COLO668 (cell line): Measurements from ENCODE around the gene ITGA6.

ENCODE experiments used
- DNase-seq: peaks from one replicate; lab custom pipeline; 2025; ENCODE audit not compliant: unreplicated experiment; lab: John Stamatoyannopoulos, UW

The ITGA6 gene

DNA sequence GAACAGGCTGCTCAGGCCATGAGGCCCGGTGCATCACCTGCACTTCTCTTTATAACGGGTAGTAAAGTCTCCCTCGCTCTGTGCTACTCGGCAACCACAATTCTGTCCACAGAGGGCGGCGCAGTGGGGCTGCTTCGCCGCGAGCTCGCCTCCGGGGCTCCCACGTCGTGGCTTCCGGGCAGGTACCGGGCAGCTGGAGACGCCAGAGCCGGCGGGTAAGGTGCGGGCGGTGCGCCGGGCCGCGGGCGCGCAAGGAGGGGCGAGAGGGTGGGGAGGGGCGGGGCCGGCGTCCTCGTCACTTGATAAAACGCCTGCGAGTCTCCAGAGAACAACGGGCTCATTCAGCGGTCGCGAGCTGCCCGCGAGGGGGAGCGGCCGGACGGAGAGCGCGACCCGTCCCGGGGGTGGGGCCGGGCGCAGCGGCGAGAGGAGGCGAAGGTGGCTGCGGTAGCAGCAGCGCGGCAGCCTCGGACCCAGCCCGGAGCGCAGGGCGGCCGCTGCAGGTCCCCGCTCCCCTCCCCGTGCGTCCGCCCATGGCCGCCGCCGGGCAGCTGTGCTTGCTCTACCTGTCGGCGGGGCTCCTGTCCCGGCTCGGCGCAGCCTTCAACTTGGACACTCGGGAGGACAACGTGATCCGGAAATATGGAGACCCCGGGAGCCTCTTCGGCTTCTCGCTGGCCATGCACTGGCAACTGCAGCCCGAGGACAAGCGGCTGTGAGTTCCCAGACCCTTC is at the start of gene ITGA6:
TSS of gene ITGA6 (plus strand) at position 331 of the 734 bp plus-strand sequence.
- peak; percentile 87 for DNase-seq

GRCh38 chr2:172380436-172381274 is 46.7 kb upstream of the ITGA6 start:
- no peak for DNase-seq

DNA sequence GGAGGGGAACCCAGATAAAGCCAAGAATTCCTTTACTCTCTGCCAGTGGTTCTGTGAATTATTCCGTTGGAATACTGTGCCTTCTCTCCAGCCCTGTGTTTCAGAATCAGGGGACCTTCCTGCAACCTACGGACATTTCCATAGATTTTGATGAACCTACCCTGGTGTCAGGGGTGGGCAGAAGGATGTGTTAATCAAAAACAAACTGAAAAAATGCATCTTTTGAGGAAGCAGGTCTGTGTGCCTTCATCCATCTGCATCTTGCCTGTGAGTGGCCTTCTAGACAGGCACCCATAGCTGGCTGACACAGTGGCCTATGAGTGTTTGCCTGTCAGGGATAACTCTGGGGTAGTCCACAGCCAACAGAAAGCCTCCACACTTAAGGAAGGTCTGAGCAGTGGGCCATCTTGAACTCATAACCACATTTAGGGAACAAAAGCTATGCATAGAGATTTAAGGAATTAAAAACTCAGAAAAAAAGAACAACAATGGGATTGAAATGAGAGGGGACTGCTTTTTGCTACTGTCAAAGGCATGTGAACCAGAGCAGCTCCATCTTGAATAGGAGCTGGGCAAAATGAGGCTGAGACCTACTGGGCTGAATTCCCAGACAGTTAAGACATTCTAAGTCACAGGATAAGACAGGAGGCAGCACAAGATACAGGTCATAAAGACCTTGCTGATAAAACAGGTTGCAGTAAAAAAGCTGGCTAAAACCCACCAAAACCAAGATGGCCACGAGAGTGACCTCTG is 45.9 kb upstream of the ITGA6 start:
- no peak for DNase-seq

GRCh38 chr2:172387361-172387760 is 40.0 kb upstream of the ITGA6 start:
- DNase-seq: no peak

GRCh38 chr2:172389685-172390339 is 37.6 kb upstream of the ITGA6 start:
- DNase-seq: no peak

- no peak for DNase-seq
Measured at GRCh38 chr2:172394002-172394401, 33.4 kb upstream of the ITGA6 start.

- no peak for DNase-seq
Measured at GRCh38 chr2:172395503-172395902, 31.9 kb upstream of the ITGA6 start.

GRCh38 chr2:172397148-172397834 is 30.1 kb upstream of the ITGA6 start:
- DNase-seq: no peak

- DNase-seq: no peak
Measured at GRCh38 chr2:172398440-172398839, 28.9 kb upstream of the ITGA6 start.

- DNase-seq: no peak
Measured at GRCh38 chr2:172399765-172400164, 27.6 kb upstream of the ITGA6 start.

GRCh38 chr2:172402198-172402597 is 25.2 kb upstream of the ITGA6 start:
- DNase-seq: no peak

DNA sequence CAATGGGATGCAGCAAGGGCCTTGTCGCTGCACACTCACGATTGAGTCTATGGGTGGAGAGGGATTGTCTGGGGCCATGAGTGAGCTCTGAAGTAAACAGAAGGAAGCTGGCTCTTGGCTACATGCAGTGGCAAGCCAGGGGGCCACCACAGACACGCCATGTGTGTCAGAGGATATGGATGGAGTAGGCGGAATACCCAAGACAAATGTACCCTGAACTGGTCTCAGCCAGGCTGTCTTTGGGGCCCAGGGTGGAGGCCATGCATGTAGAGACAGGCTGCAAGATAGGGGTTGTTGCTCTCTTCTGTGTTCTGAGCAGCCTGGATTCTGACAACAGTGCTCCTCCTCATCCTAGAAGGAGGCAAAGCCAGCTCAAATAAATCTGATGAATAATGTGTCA is 24.0 kb upstream of the ITGA6 start:
- no peak for DNase-seq

DNA sequence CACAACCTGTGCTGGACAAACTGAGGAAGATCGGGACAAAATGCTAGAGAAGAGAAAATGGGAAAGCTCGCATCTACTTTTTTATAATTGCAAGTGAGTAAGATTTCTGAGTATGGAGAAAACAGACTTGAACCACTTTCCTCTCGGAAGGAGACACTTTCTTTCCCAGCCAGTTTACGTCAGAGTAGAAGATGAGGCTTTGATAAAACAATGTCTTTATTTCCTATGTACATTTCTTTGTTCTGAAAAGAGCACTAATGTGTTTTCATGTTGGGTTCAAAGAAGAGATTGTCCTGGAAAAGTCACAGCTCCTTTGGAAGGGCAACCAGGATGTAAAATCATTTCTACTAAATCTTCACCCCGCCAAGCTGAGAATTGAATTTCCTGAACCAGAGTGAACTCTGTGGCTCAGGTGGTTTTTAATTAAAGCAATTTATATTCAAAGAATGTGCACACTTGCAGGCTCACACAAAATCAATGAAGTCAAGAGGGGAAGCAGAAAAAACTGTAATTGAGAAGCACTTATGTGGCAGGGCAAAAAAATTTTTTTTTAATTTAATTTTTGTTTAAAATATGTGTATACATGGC is 23.4 kb upstream of the ITGA6 start:
- DNase-seq: no peak

GRCh38 chr2:172404824-172405223 is 22.6 kb upstream of the ITGA6 start:
- no peak for DNase-seq

GRCh38 chr2:172405673-172406072 is 21.7 kb upstream of the ITGA6 start:
- no peak for DNase-seq

- DNase-seq: peak; percentile 65
Measured at GRCh38 chr2:172408143-172408766, 19.1 kb upstream of the ITGA6 start.

DNA sequence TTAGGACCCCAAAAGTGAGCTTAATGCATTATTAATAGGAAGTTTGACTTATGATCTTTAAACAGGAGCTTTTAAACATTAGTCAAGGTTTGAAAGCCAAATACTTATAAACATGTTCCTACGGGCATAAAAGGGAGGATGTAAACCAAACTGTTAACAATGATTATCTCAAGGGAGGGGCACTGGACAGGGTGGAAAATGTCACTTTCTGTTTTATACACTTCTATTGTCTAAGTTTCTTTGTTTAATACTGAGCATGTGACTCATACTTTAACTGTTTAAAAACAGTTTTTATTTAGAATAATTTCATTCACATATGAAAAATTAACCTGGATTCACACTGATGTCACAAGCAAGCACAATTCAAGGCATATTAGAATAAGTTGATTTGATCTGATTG is 18.3 kb upstream of the ITGA6 start:
- DNase-seq: no peak

DNA sequence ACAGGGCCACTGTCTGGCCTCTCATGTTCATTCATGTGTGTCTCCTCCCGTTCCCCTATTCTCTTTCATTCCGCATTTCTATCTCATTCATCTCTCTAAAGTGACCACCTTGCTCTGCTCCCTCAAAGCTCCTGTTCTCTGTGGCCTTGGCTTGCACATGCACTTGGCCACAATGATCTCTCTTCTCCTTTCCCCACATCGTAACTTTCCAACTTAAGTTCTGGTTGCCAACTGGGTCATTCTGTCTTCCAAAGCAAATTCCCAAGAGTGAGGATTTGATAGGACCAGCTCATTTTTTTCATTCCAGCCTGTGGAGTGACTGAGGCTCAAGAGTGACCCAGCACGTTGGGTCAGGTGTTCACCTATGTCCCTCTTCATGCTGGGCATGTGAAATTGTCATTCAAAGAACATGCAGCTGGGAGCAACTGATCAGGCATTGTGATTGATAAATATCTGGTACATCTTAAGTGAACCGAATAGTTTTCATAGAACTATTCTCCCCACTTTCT is 14.3 kb upstream of the ITGA6 start:
- DNase-seq: peak; percentile 17

DNA sequence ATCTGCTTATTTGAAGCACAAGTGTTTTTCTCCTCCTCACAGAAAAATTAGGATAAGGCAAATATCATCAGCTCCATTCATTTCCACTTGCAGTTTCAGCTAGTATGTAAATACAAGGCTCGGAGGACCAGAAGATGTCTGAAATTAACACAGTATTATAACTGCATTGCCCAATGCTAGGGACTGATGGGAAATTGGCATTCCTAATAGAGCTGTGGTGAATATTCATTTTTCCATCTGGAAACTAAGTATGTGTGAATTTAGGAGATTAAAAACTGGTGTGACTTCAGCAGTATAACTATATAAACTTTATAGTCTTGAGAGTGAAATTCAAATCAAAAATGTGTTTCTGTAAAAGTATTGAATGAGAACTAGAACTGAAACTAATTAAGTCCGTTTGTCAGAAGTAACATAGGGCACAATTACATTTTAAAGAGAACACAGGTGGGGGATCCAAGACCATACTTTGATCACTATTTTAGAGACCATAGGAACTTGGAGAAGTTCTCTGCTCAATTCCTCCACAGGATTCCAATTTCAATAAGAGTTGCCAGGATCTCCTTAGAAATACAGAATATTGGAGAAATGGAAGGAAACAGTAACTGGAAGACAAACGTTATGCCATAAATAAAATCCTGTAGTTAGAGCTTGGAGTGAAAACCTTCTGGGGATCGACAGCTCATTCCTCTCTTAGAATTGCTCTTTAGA is 12.1 kb upstream of the ITGA6 start:
- DNase-seq: no peak
